K562 (cell line): ENCODE data around the gene TTC21A. TPM values are rescaled to one million over a fixed set of nuclear protein-coding genes. Genes with fewer than 3 reads are reported as not detected.

Experiments
- CBX1 ChIP-seq: sonication (generic); IDR thresholded peaks from 2 replicates; pipeline ENCODE4 v1.6.1; 2016; ENCODE audit warnings: antibody characterized with exemption, low read depth, mild to moderate bottlenecking
- ERF ChIP-seq: fragments of 450-650 bp; formaldehyde crosslinking; IDR thresholded peaks from 2 replicates; pipeline ENCODE4 v1.4.0; 2020; ENCODE audit warnings: mild to moderate bottlenecking, mixed read lengths
- NCOR1 ChIP-seq: fragments of 450-650 bp; IDR thresholded peaks from 2 replicates; pipeline ENCODE4 v1.6.1; 2016; ENCODE audit warnings: mild to moderate bottlenecking, moderate library complexity
- NELFE ChIP-seq: IDR thresholded peaks from 2 replicates; pipeline ENCODE4 v1.6.1; 2011; ENCODE audit warnings: mild to moderate bottlenecking; ENCODE audit not compliant: insufficient read depth, insufficient read length
- POU5F1 ChIP-seq: fragments of 150-350 bp; IDR thresholded peaks from 2 replicates; pipeline ENCODE4 v1.6.1; 2014; ENCODE audit warnings: borderline replicate concordance, low read length, low read depth, mild to moderate bottlenecking; ENCODE audit not compliant: partially characterized antibody
- RAD51 ChIP-seq: fragments of 450-650 bp; IDR thresholded peaks from 2 replicates; pipeline ENCODE4 v1.7.1; 2016; ENCODE audit warnings: low read depth, mild to moderate bottlenecking, borderline replicate concordance
- SMAD3 ChIP-seq: fragments of 450-650 bp; formaldehyde crosslinking; conservative IDR thresholded peaks from 2 replicates; pipeline ENCODE4 v1.4.0; 2020; ENCODE audit warnings: mild to moderate bottlenecking
- SREBF2 ChIP-seq: sonication (generic); formaldehyde crosslinking; IDR thresholded peaks from 2 replicates; pipeline ENCODE4 v1.4.0; 2020; ENCODE audit warnings: mild to moderate bottlenecking, missing genetic modification reagents
- TSC22D4 ChIP-seq: fragments of 450-650 bp; IDR thresholded peaks from 2 replicates; pipeline ENCODE4 v1.6.1; 2016; ENCODE audit warnings: missing genetic modification characterization, missing biosample characterization, control low read depth
- YY1 ChIP-seq, 3 experiments: IDR thresholded peaks; 2 replicates each; pipeline ENCODE4 v1.6.1; 2011; ENCODE audit warnings: low read length in 2 of 3, mild to moderate bottlenecking in 2 of 3, moderate library complexity in 2 of 3, borderline replicate concordance in 1 of 3, control low read depth in 1 of 3, low read depth in 1 of 3; ENCODE audit not compliant: insufficient read depth in 3 of 3, insufficient replicate concordance in 2 of 3, control insufficient read depth in 1 of 3, insufficient read length in 1 of 3; ENCODE audit errors: extremely low read depth in 1 of 3
- ZBTB17 ChIP-seq: fragments of 450-650 bp; formaldehyde crosslinking; IDR thresholded peaks from 2 replicates; pipeline ENCODE4 v1.4.0; 2020; ENCODE audit warnings: mild to moderate bottlenecking
- ZBTB9 ChIP-seq: fragments of 450-650 bp; formaldehyde crosslinking; IDR thresholded peaks from 2 replicates; pipeline ENCODE4 v1.4.0; 2020; ENCODE audit warnings: mild to moderate bottlenecking, moderate library complexity
- ZFP36 ChIP-seq: fragments of 150-350 bp; IDR thresholded peaks from 2 replicates; pipeline ENCODE4 v1.6.1; 2018; ENCODE audit warnings: low read length, low read depth; ENCODE audit not compliant: partially characterized antibody
- ZNF41 ChIP-seq: fragments of 250-450 bp; sonication (Bioruptor Pico); conservative IDR thresholded peaks from 2 replicates; pipeline ENCODE4 v1.4.0; 2020; ENCODE audit warnings: mild to moderate bottlenecking
- polyA plus RNA-seq, 8 experiments: library from polyadenylated mRNA; depleted of rRNA in 4 of 8; stranded (reverse) in 5 of 8; unstranded in 3 of 8; fragments of >200 nt; fragmentation: Nextera tagmentation in 2 of 8; fragmentation: Illumina TruSeq in 1 of 8; extraction: Ambion mirVana in 2 of 8; extraction: Trizol in 1 of 8; gene quantifications; 2 replicates each; pipeline versions ENCODE4 v1.2.1 to v1.2.3, GENCODE V29; 2011 to 2014; ENCODE audit warnings: inconsistent platforms in 1 of 8, missing spikeins in 1 of 8
- total RNA-seq, 7 experiments: library from RNA; depleted of rRNA in 6 of 7; stranded (reverse); fragments of >200 nt in 6 of 7; fragmentation: Illumina TruSeq in 2 of 7; extraction: Trizol in 2 of 7; gene quantifications; 2 replicates each; pipeline versions ENCODE4 v1.2.1 to v1.2.3, GENCODE V29; 2011 to 2021; ENCODE audit warnings: low replicate concordance in 1 of 7

The TTC21A gene
- total and polyA plus RNA-seq, 9 of the 15 experiments (the other 6 are each of a cell fraction or from before 2014, with no cell fraction given) = 0.22 to 1.4 (median 0.70) TPM

GRCh38 chr3:39146611-39147591 lies 39.4 kb downstream of the TTC21A start (continued):
- TF ChIP-seq YY1 (IDR thresholded peaks at IDR 0.05; ENCODE audit: borderline replicate concordance in 1 of 3, control insufficient read depth in 1 of 3, extremely low read depth in 1 of 3, insufficient read depth in 3 of 3, insufficient read length in 1 of 3, insufficient replicate concordance in 2 of 3, low read depth in 1 of 3, low read length in 2 of 3) (peak in 1 of 3 experiments; percentile 40), TSC22D4 (tag) (no peak), SMAD3 (CRISPR knock-in tag) (no peak), ZBTB9 (CRISPR knock-in tag) (peak; percentile 29; the same call in 1 of the 2 replicates), ZFP36 (no peak), ZNF41 (CRISPR knock-in tag) (no peak), ERF (0 out of 2 replicates have a peak, but pooled peaks have one; percentile 28), ZBTB17 (CRISPR knock-in tag) (peak; percentile 56; the same call in 1 of the 2 replicates), NELFE (no peak), POU5F1 (no peak), CBX1 (no peak), RAD51 (no peak), SREBF2 (CRISPR knock-in tag) (no peak), NCOR1 (peak; percentile 62)
